Ascending aorta (tissue), 2 donors: ENCODE measurements around the gene CCDC190. TPM values are rescaled to one million over a fixed set of nuclear protein-coding genes. Genes with fewer than 3 reads are reported as not detected.

ENCODE experiments used
- DNase-seq, 2 donors: peaks; one replicate each; pipeline ENCODE4 v3.0.0-alpha.2; 2019; ENCODE audit warnings: low spot score in 2 of 2
- H3K27ac ChIP-seq, 2 donors: fragments of 200-600 bp; sonication (generic); one replicate each; pipeline ENCODE4 v1.5.1; 2016 to 2017; ENCODE audit warnings: mild to moderate bottlenecking in 1 of 2
- H3K27me3 ChIP-seq: fragments of 200-600 bp; sonication (generic); one replicate; pipeline ENCODE4 v1.5.1; 2017
- H3K36me3 ChIP-seq, 2 donors: fragments of 200-600 bp; sonication (generic); one replicate each; pipeline ENCODE4 v1.5.1; 2016
- H3K4me1 ChIP-seq, 2 donors: fragments of 200-600 bp; sonication (generic); one replicate each; pipeline ENCODE4 v1.5.1; 2016 to 2017; ENCODE audit warnings: mild to moderate bottlenecking in 1 of 2
- H3K4me3 ChIP-seq, 2 donors: fragments of 200-600 bp; sonication (generic); one replicate each; pipeline ENCODE4 v1.5.1; 2016 to 2017; ENCODE audit warnings: mild to moderate bottlenecking in 1 of 2
- H3K9me3 ChIP-seq, 2 donors: fragments of 200-600 bp; sonication (generic); one replicate each; pipeline ENCODE4 v1.5.1; 2016
- CTCF ChIP-seq, 3 experiments: fragments of 200-600 bp in 2 of 3; fragments of 450-650 bp in 1 of 3; sonication (generic) in 2 of 3; IDR thresholded peaks; one replicate each; pipeline ENCODE4 v1.5.1; 2016 to 2019; ENCODE audit warnings: antibody characterized with exemption in 3 of 3, mild to moderate bottlenecking in 1 of 3, moderate library complexity in 1 of 3
- intact Hi-C: fragments of 100-400 bp; cut with DNase I; formaldehyde crosslinking; loops from one replicate; pipeline ENCODE4 v1.15.1; 2023
- total RNA-seq: library from RNA; depleted of rRNA; stranded (reverse); fragments of >200 nt; gene quantifications from one replicate; pipeline ENCODE4 v1.1.0, GENCODE V29; 2016

The CCDC190 gene
- total RNA-seq, 1 donor from 2014 or later, result 1.9 TPM

GRCh38 chr1:162855461-162856150 lies 5.4 kb downstream of the CCDC190 start:
- H3K27me3 ChIP-seq, result no peaks in the 10 kb centered on the region
- H3K9me3 ChIP-seq, result no peaks in the 10 kb centered on the region
- intact Hi-C loops, result loop anchor here (1.0 to 5.0 kb wide), 4 partner anchors 19 to 319 kb away; no protein-coding TSS in a partner anchor
- H3K4me1 ChIP-seq, result peaks cover 0 to 43% of the 10 kb centered on the region in 2 donors
- no peaks in the 10 kb centered on the region for H3K36me3 ChIP-seq
- TF ChIP-seq CTCF (IDR thresholded peaks at IDR 0.05), result no peak
- H3K4me3 ChIP-seq, result no peak overlapping the region
- H3K27ac ChIP-seq, result peak overlapping the region; percentile 75 to 89
- DNase-seq, result no peak

GRCh38 chr1:162854245-162854882 lies 6.6 kb downstream of the CCDC190 start:
- H3K4me1 ChIP-seq, result peaks cover 0 to 31% of the 10 kb centered on the region in 2 donors
- intact Hi-C loops, result loop anchor here (2.0 kb wide), 2 partner anchors 216 to 320 kb away; no protein-coding TSS in a partner anchor
- DNase-seq, result peak in 1 of 2 donors; percentile 84

GRCh38 chr1:162851341-162851740 lies 9.6 kb downstream of the CCDC190 start:
- Histone ChIP-seq H3K27me3 (no peaks in the 10 kb centered on the region), H3K9me3 (no peaks in the 10 kb centered on the region), H3K4me3 (no peak overlapping the region), H3K27ac (no peak overlapping the region), H3K36me3 (no peaks in the 10 kb centered on the region), H3K4me1 (peaks cover 0 to 6% of the 10 kb centered on the region in 2 donors)
- intact Hi-C loops, result no loop called here
- DNase-seq, result no peak
- no peak for TF ChIP-seq CTCF (IDR thresholded peaks at IDR 0.05)

More at GRCh38 chr1:162854245-162854882, 6.6 kb downstream of the CCDC190 start:
- Histone ChIP-seq H3K27ac (peak overlapping the region; percentile 75 to 89), H3K9me3 (no peaks in the 10 kb centered on the region), H3K27me3 (no peaks in the 10 kb centered on the region), H3K36me3 (no peaks in the 10 kb centered on the region), H3K4me3 (no peak overlapping the region)
- TF ChIP-seq CTCF (IDR thresholded peaks at IDR 0.05), result peak; percentile 42 to 79 (median 68)

- Histone ChIP-seq H3K27ac (no peak overlapping the region), H3K4me3 (no peak overlapping the region), H3K9me3 (no peaks in the 10 kb centered on the region), H3K4me1 (peaks cover 0 to 2% of the 10 kb centered on the region in 2 donors), H3K36me3 (no peaks in the 10 kb centered on the region), H3K27me3 (no peaks in the 10 kb centered on the region)
- no peak for DNase-seq
- intact Hi-C loops, result loop anchor here (2.0 kb wide), 1 partner anchor 465 kb away; no protein-coding TSS in a partner anchor
- no peak for TF ChIP-seq CTCF (IDR thresholded peaks at IDR 0.05)
These were observed 11.3 kb downstream of the CCDC190 start for GRCh38 chr1:162849711-162850110.

- Histone ChIP-seq H3K9me3 (no peaks in the 10 kb centered on the region), H3K4me1 (no peaks in the 10 kb centered on the region), H3K4me3 (peak overlapping the region in 1 of 2 donors; percentile 31), H3K36me3 (no peaks in the 10 kb centered on the region), H3K27ac (no peak overlapping the region), H3K27me3 (no peaks in the 10 kb centered on the region)
- peak; percentile 78 to 95 (median 92) for TF ChIP-seq CTCF (IDR thresholded peaks at IDR 0.05)
- DNase-seq, result peak in 1 of 2 donors; percentile 88
- intact Hi-C loops, result loop anchor here (2.0 kb wide), 1 partner anchor 467 kb away; no protein-coding TSS in a partner anchor
These were observed 13.0 kb downstream of the CCDC190 start for GRCh38 chr1:162847839-162848453.
